OCI-LY3 (cell line): ENCODE data around the gene ERP29.
"Not testable (repeated sequence)": the region's sequence is repeated elsewhere in the genome, so short reads cannot be mapped to it uniquely, and the experiment has no call there.

ENCODE experiments used
- EZH2phosphoT487 ChIP-seq: fragments of 200-600 bp; shearing (Covaris generic); IDR thresholded peaks from 2 replicates; pipeline ENCODE4 v1.6.1; 2018; ENCODE audit warnings: antibody characterized with exemption, mixed run types, low read depth
- TF ChIP-seq, protein P1 (sequence below): fragments of 200-600, 300-600 bp; sonication (generic); IDR thresholded peaks from 2 replicates; pipeline ENCODE4 v1.5.1; 2014; ENCODE audit warnings: antibody characterized with exemption, low read length, low read depth

DNA sequence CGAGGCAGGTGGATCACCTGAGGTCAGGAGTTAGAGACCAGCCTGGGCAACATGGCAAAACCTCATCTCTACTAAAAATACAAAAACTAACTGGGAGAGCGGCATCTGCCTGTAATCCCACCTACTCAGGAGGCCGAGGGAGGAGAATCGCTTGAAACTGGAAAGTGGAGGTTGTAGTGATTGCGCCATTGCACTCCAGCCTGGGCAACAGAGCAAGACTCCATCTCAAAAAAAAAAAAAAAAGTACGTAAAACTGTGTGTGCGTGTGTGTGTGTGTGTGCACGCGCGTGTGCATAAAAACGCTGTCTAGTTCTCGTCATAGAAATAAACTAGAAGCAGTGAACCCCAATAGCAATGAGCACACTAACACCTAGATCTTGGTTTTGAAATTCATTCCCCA is 23.4 kb downstream of the ERP29 start:
- TF ChIP-seq, protein P1, sequence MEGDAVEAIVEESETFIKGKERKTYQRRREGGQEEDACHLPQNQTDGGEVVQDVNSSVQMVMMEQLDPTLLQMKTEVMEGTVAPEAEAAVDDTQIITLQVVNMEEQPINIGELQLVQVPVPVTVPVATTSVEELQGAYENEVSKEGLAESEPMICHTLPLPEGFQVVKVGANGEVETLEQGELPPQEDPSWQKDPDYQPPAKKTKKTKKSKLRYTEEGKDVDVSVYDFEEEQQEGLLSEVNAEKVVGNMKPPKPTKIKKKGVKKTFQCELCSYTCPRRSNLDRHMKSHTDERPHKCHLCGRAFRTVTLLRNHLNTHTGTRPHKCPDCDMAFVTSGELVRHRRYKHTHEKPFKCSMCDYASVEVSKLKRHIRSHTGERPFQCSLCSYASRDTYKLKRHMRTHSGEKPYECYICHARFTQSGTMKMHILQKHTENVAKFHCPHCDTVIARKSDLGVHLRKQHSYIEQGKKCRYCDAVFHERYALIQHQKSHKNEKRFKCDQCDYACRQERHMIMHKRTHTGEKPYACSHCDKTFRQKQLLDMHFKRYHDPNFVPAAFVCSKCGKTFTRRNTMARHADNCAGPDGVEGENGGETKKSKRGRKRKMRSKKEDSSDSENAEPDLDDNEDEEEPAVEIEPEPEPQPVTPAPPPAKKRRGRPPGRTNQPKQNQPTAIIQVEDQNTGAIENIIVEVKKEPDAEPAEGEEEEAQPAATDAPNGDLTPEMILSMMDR, result not testable (repeated sequence)
- TF ChIP-seq EZH2phosphoT487, result not testable (repeated sequence)
